ENCODE measurements around the gene GSDMA.

- TF ChIP-seq EZH2 (IDR thresholded peaks at IDR 0.05) (no peak), POLR2AphosphoS5 (IDR thresholded peaks at IDR 0.05; ENCODE audit: borderline replicate concordance, low read depth, low read length) (no peak)
These were observed 42.3 kb upstream of the GSDMA start for GRCh38 chr17:39920218-39921210.
